Parathyroid adenoma (tissue), 2 donors: ENCODE measurements around the gene FOXG1.

Experiments
- H2AFZ ChIP-seq: fragments of 300-600 bp; sonication (generic); one replicate; pipeline ENCODE4 v1.7.0; 2017; ENCODE audit warnings: antibody characterized with exemption, mild to moderate bottlenecking
- H3K27ac ChIP-seq: fragments of 300-600 bp; sonication (generic); one replicate; pipeline ENCODE4 v1.7.0; 2017
- H3K27me3 ChIP-seq: fragments of 300-600 bp; sonication (generic); one replicate; pipeline ENCODE4 v1.7.0; 2017; ENCODE audit warnings: low read length; ENCODE audit not compliant: control insufficient read depth, insufficient read depth
- H3K36me3 ChIP-seq: fragments of 300-600 bp; sonication (generic); one replicate; pipeline ENCODE4 v1.7.0; 2017; ENCODE audit warnings: low read length; ENCODE audit not compliant: control insufficient read depth, insufficient read depth
- H3K4me1 ChIP-seq: fragments of 300-600 bp; sonication (generic); one replicate; pipeline ENCODE4 v1.7.0; 2017; ENCODE audit warnings: control low read depth
- H3K4me2 ChIP-seq: fragments of 300-600 bp; sonication (generic); one replicate; pipeline ENCODE4 v1.7.0; 2017; ENCODE audit warnings: low read length
- H3K4me3 ChIP-seq: fragments of 300-600 bp; sonication (generic); one replicate; pipeline ENCODE4 v1.7.0; 2017; ENCODE audit warnings: low read depth, low read length
- H3K79me2 ChIP-seq: fragments of 300-600 bp; sonication (generic); one replicate; pipeline ENCODE4 v1.7.0; 2017; ENCODE audit warnings: control low read depth
- H3K9ac ChIP-seq: fragments of 300-600 bp; sonication (generic); one replicate; pipeline ENCODE4 v1.7.0; 2017; ENCODE audit warnings: mild to moderate bottlenecking
- H3K9me3 ChIP-seq: fragments of 300-600 bp; sonication (generic); one replicate; pipeline ENCODE4 v1.7.0; 2017; ENCODE audit warnings: low read length; ENCODE audit not compliant: control insufficient read depth
- CTCF ChIP-seq: fragments of 300-600 bp; sonication (generic); IDR thresholded peaks from one replicate; pipeline ENCODE4 v1.7.0; 2017; ENCODE audit warnings: antibody characterized with exemption, mild to moderate bottlenecking
- donor health status: primary hyperparathyroidism.

The FOXG1 gene

GRCh38 chr14:28757786-28758185 is 8.8 kb upstream of the FOXG1 start:
- Histone ChIP-seq H2AFZ (no peak overlapping the region), H3K9me3 (no peaks in the 10 kb centered on the region), H3K4me2 (no peak overlapping the region), H3K27ac (no peak overlapping the region), H3K36me3 (no peaks in the 10 kb centered on the region), H3K4me3 (no peak overlapping the region), H3K9ac (no peak overlapping the region), H3K79me2 (no peaks in the 10 kb centered on the region), H3K4me1 (no peaks in the 10 kb centered on the region), H3K27me3 (peaks cover 5% of the 10 kb centered on the region)
- TF ChIP-seq CTCF, result no peak

- no peak for TF ChIP-seq CTCF
- Histone ChIP-seq H3K27ac (no peak overlapping the region), H3K9ac (no peak overlapping the region), H3K79me2 (no peaks in the 10 kb centered on the region), H3K4me1 (no peaks in the 10 kb centered on the region), H3K4me3 (no peak overlapping the region), H3K27me3 (peaks cover 11% of the 10 kb centered on the region), H3K4me2 (no peak overlapping the region), H2AFZ (no peak overlapping the region), H3K9me3 (no peaks in the 10 kb centered on the region), H3K36me3 (no peaks in the 10 kb centered on the region)
These were observed 8.2 kb upstream of the FOXG1 start for GRCh38 chr14:28758253-28758884.

- no peak for TF ChIP-seq CTCF
- no peak overlapping the region for H3K4me3 ChIP-seq
- no peak overlapping the region for H3K27ac ChIP-seq
- peak overlapping the region; percentile 6 for H3K4me2 ChIP-seq
- no peak overlapping the region for H2AFZ ChIP-seq
- H3K4me1 ChIP-seq, result no peaks in the 10 kb centered on the region
- no peaks in the 10 kb centered on the region for H3K36me3 ChIP-seq
- H3K9ac ChIP-seq, result no peak overlapping the region
- H3K79me2 ChIP-seq, result no peaks in the 10 kb centered on the region
- peaks cover 11% of the 10 kb centered on the region for H3K27me3 ChIP-seq
- no peaks in the 10 kb centered on the region for H3K9me3 ChIP-seq
These were observed 7.5 kb upstream of the FOXG1 start for GRCh38 chr14:28758885-28759652.

- Histone ChIP-seq H3K9ac (no peak overlapping the region), H3K79me2 (no peaks in the 10 kb centered on the region), H3K4me1 (no peaks in the 10 kb centered on the region), H3K27ac (no peak overlapping the region), H3K27me3 (peaks cover 11% of the 10 kb centered on the region), H3K9me3 (no peaks in the 10 kb centered on the region), H3K4me2 (peak overlapping the region; percentile 6), H3K4me3 (no peak overlapping the region), H3K36me3 (no peaks in the 10 kb centered on the region), H2AFZ (no peak overlapping the region)
- no peak for TF ChIP-seq CTCF
These were observed 6.8 kb upstream of the FOXG1 start for GRCh38 chr14:28759653-28760313.
